Measurements from ENCODE around the gene LTB4R.

DNA sequence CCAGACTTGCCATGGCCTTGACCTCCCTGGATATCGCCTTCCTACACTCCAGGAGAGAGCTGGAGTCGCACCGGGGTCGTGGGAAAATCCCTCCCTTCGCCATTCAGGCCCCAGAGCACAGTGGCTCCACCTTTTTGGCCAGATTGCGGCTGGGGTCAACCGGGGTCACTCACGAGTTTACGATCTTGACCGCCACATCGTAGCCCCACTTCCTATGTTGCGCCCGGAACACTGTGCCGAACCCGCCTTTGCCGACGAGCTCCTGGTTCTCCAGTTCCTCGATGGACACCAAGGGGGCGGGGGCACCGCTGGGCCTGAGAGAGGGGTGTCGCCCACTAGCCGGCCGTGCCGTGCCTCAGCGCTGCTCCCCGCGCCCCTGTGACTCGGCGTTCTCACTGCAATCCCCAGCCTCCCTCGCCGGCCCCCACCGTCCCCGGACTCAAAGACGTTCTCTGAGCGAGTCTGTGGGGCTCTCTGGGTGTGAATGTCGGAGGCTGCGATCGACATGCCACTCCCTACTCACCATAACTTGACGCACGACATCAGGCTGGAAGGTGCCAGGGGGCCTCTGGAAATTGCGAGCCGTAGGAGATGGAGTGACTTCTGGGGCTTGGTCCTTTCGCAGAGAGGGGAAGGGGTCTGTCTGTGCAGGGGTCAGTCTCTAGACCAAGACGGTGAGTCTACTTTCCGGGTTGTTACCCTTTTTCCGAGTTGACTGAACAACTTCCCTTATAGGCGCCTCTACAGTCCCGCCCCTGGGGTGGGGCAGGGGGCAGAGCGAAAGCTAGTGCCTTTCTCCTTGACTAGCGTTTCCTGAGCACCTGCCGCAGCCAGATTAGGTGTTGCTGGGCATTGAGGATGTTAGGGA lies 28.2 kb downstream of the LTB4R start, which contains the start of gene RIPK3:
- no peak for TF ChIP-seq POLR2A (IDR thresholded peaks at IDR 0.05)
- TF ChIP-seq, protein P1, sequence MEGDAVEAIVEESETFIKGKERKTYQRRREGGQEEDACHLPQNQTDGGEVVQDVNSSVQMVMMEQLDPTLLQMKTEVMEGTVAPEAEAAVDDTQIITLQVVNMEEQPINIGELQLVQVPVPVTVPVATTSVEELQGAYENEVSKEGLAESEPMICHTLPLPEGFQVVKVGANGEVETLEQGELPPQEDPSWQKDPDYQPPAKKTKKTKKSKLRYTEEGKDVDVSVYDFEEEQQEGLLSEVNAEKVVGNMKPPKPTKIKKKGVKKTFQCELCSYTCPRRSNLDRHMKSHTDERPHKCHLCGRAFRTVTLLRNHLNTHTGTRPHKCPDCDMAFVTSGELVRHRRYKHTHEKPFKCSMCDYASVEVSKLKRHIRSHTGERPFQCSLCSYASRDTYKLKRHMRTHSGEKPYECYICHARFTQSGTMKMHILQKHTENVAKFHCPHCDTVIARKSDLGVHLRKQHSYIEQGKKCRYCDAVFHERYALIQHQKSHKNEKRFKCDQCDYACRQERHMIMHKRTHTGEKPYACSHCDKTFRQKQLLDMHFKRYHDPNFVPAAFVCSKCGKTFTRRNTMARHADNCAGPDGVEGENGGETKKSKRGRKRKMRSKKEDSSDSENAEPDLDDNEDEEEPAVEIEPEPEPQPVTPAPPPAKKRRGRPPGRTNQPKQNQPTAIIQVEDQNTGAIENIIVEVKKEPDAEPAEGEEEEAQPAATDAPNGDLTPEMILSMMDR (IDR thresholded peaks at IDR 0.05) = no peak
